HEK293 (cell line): ENCODE data around the gene HNRNPUL1.
A peak's percentile ranks its signal among the peaks of the same experiment; 100 is the strongest.

Source experiments
- CTCF ChIA-PET: fragments of 350-600 bp; formaldehyde crosslinking; extraction: SDS; loops from one replicate; lab custom pipeline; 2021; ENCODE audit warnings: antibody characterized with exemption; lab: Yijun Ruan, JAX
- POLR2A ChIA-PET: fragments of 300-600 bp; formaldehyde crosslinking; extraction: SDS; loops from one replicate; lab custom pipeline; 2020; ENCODE audit warnings: antibody characterized with exemption, inconsistent platforms; lab: Yijun Ruan, JAX
- H3K27ac ChIP-seq: fragments of 200-500 bp; sonication (Bioruptor generic); 2 replicates; pipeline ENCODE4 v1.5.1; 2014; ENCODE audit warnings: low read depth, low read length, control low read depth, inconsistent platforms; ENCODE audit errors: extremely low read depth
- H3K36me3 ChIP-seq, 2 experiments: fragments of 200-500 bp in 1 of 2; sonication (Bioruptor generic) in 1 of 2; 1 replicate in 1 of 2; 2 replicates in 1 of 2; pipeline ENCODE4 v1.5.1; 2014 to 2017; ENCODE audit warnings: inconsistent platforms in 2 of 2, low read length in 2 of 2; ENCODE audit not compliant: control insufficient read depth in 2 of 2, insufficient read depth in 1 of 2
- H3K4me1 ChIP-seq: fragments of 200-500 bp; sonication (Bioruptor generic); 2 replicates; pipeline ENCODE4 v1.5.1; 2014; ENCODE audit warnings: mild to moderate bottlenecking, low read length, inconsistent platforms; ENCODE audit not compliant: control insufficient read depth, insufficient read depth
- H3K4me3 ChIP-seq: 2 replicates; pipeline ENCODE4 v1.5.1; 2011; ENCODE audit warnings: low read depth, mild to moderate bottlenecking, control low read depth, low read length, moderate library complexity
- H3K9me3 ChIP-seq: fragments of 200-500 bp; sonication (Bioruptor generic); 2 replicates; pipeline ENCODE4 v1.5.1; 2014; ENCODE audit warnings: low read depth, low read length, inconsistent platforms; ENCODE audit not compliant: control insufficient read depth, insufficient read depth
- ATF2 ChIP-seq: fragments of 450-650 bp; formaldehyde crosslinking; IDR thresholded peaks from 2 replicates; pipeline ENCODE4 v1.5.1; 2016; ENCODE audit warnings: missing biosample characterization, missing genetic modification characterization, low read depth
- BCL11B ChIP-seq: fragments of 450-650 bp; formaldehyde crosslinking; IDR thresholded peaks from 2 replicates; pipeline ENCODE4 v1.5.1; 2016; ENCODE audit warnings: low read depth, missing biosample characterization, missing genetic modification characterization
- EGR2 ChIP-seq: fragments of 450-650 bp; formaldehyde crosslinking; IDR thresholded peaks from 2 replicates; pipeline ENCODE4 v1.5.1; 2016; ENCODE audit warnings: low read depth, missing biosample characterization, missing genetic modification characterization
- GLIS1 ChIP-seq: fragments of 450-650 bp; formaldehyde crosslinking; IDR thresholded peaks from 2 replicates; pipeline ENCODE4 v1.5.1; 2016; ENCODE audit warnings: missing biosample characterization, missing genetic modification characterization
- KLF1 ChIP-seq: fragments of 450-650 bp; formaldehyde crosslinking; IDR thresholded peaks from 2 replicates; pipeline ENCODE4 v1.5.1; 2016; ENCODE audit warnings: missing biosample characterization, missing genetic modification characterization
- PRDM10 ChIP-seq: fragments of 450-650 bp; formaldehyde crosslinking; IDR thresholded peaks from 2 replicates; pipeline ENCODE4 v1.5.1; 2016; ENCODE audit warnings: missing biosample characterization, missing genetic modification characterization
- ZNF140 ChIP-seq: fragments of 450-650 bp; formaldehyde crosslinking; IDR thresholded peaks from 2 replicates; pipeline ENCODE4 v1.5.1; 2016; ENCODE audit warnings: missing biosample characterization, missing genetic modification characterization
- ZNF248 ChIP-seq: fragments of 450-650 bp; formaldehyde crosslinking; IDR thresholded peaks from 2 replicates; pipeline ENCODE4 v1.5.1; 2017; ENCODE audit warnings: missing biosample characterization, missing genetic modification characterization
- ZNF280C ChIP-seq: fragments of 450-650 bp; formaldehyde crosslinking; IDR thresholded peaks from 2 replicates; pipeline ENCODE4 v1.5.1; 2016; ENCODE audit warnings: missing biosample characterization, missing genetic modification characterization
- ZNF280D ChIP-seq: fragments of 450-650 bp; formaldehyde crosslinking; IDR thresholded peaks from 2 replicates; pipeline ENCODE4 v1.5.1; 2016; ENCODE audit warnings: missing biosample characterization, missing genetic modification characterization
- ZNF292 ChIP-seq: fragments of 450-650 bp; formaldehyde crosslinking; IDR thresholded peaks from 2 replicates; pipeline ENCODE4 v1.5.1; 2016; ENCODE audit warnings: low read depth, missing biosample characterization, missing genetic modification characterization, borderline replicate concordance
- ZNF398 ChIP-seq: fragments of 450-650 bp; formaldehyde crosslinking; IDR thresholded peaks from 2 replicates; pipeline ENCODE4 v1.5.1; 2017; ENCODE audit warnings: missing biosample characterization, missing genetic modification characterization
- ZNF423 ChIP-seq: fragments of 450-650 bp; formaldehyde crosslinking; IDR thresholded peaks from 2 replicates; pipeline ENCODE4 v1.5.1; 2016; ENCODE audit warnings: missing biosample characterization, missing genetic modification characterization
- ZNF561 ChIP-seq: fragments of 450-650 bp; IDR thresholded peaks from 2 replicates; pipeline ENCODE4 v1.5.1; 2018; ENCODE audit warnings: missing biosample characterization, missing genetic modification characterization, borderline replicate concordance
- ZNF658 ChIP-seq: fragments of 450-650 bp; formaldehyde crosslinking; IDR thresholded peaks from 2 replicates; pipeline ENCODE4; 2016; ENCODE audit warnings: missing biosample characterization, missing genetic modification characterization
- ZNF747 ChIP-seq: fragments of 450-650 bp; formaldehyde crosslinking; IDR thresholded peaks from 2 replicates; pipeline ENCODE4 v1.5.1; 2016; ENCODE audit warnings: missing biosample characterization, missing genetic modification characterization
- ZNF76 ChIP-seq: fragments of 450-650 bp; formaldehyde crosslinking; IDR thresholded peaks from 2 replicates; pipeline ENCODE4; 2016; ENCODE audit warnings: low read depth, missing biosample characterization, missing genetic modification characterization, borderline replicate concordance
- ZSCAN30 ChIP-seq: fragments of 450-650 bp; IDR thresholded peaks from 2 replicates; pipeline ENCODE4 v1.5.1; 2018; ENCODE audit warnings: missing biosample characterization, mild to moderate bottlenecking, missing genetic modification characterization, moderate library complexity
- TF ChIP-seq, protein P1 (sequence below): fragments of 450-650 bp; formaldehyde crosslinking; optimal IDR thresholded peaks from 2 replicates; pipeline ENCODE3; 2016; ENCODE audit warnings: missing biosample characterization, mild to moderate bottlenecking, missing genetic modification characterization
- TF ChIP-seq, protein P2 (sequence below): fragments of 450-650 bp; formaldehyde crosslinking; IDR thresholded peaks from 2 replicates; pipeline ENCODE4 v1.5.1; 2016; ENCODE audit warnings: missing biosample characterization, missing genetic modification characterization

Gene HNRNPUL1

GRCh38 chr19:41353466-41354342 is 89.5 kb downstream of the HNRNPUL1 start, which contains the start of gene TGFB1 (continued):
- TF ChIP-seq, protein P1, sequence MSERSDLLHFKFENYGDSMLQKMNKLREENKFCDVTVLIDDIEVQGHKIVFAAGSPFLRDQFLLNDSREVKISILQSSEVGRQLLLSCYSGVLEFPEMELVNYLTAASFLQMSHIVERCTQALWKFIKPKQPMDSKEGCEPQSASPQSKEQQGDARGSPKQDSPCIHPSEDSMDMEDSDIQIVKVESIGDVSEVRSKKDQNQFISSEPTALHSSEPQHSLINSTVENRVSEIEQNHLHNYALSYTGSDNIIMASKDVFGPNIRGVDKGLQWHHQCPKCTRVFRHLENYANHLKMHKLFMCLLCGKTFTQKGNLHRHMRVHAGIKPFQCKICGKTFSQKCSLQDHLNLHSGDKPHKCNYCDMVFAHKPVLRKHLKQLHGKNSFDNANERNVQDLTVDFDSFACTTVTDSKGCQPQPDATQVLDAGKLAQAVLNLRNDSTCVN (tag by site-specific recombination) = no peak
- no peak for TF ChIP-seq ZNF292
- peak; percentile 78 for TF ChIP-seq ZNF423 (tag by site-specific recombination)
- TF ChIP-seq ZNF280D (tag by site-specific recombination) = no peak
- TF ChIP-seq ZNF280C (tag by site-specific recombination) = no peak
- no peak; the same call in 1 of the 2 replicates for TF ChIP-seq BCL11B (tag by site-specific recombination)
- TF ChIP-seq ZNF76 = peak; percentile 36; the same call in 1 of the 2 replicates
- TF ChIP-seq ZNF248 = no peak
- no peak for TF ChIP-seq ZNF658 (tag by site-specific recombination)
- peak; percentile 95 for TF ChIP-seq GLIS1 (tag by site-specific recombination)
- TF ChIP-seq KLF1 (tag by site-specific recombination) = peak; percentile 93
- peak; percentile 77; the same call in 1 of the 2 replicates for TF ChIP-seq ZNF561 (tag by site-specific recombination)

GRCh38 chr19:41354343-41354953 is 90.3 kb downstream of the HNRNPUL1 start:
- CTCF ChIA-PET = interaction anchor here (0.6 to 5.3 kb wide), 7 partner anchors 9 to 720 kb away, joined by 3 to 64 read pairs (median 5); partner anchors contain the start of genes B9D2 and DMAC2
- peak overlapping the region; percentile 43 for H3K4me3 ChIP-seq
- H3K27ac ChIP-seq = no peak overlapping the region; the same call in 1 of the 2 replicates
- H3K9me3 ChIP-seq = no peaks in the 10 kb centered on the region
- H3K4me1 ChIP-seq = peaks cover 5% of the 10 kb centered on the region; the same call in 1 of the 2 replicates
- POLR2A ChIA-PET = interaction anchor here (0.6 to 2.4 kb wide), 2 partner anchors 9 to 29 kb away, joined by 4 to 22 read pairs; partner anchors contain the start of gene B9D2
- no peaks in the 10 kb centered on the region for H3K36me3 ChIP-seq
- no peak for TF ChIP-seq ZSCAN30 (tag by site-specific recombination)
- no peak for TF ChIP-seq PRDM10 (tag by site-specific recombination)
- TF ChIP-seq EGR2 (tag by site-specific recombination) = no peak
- TF ChIP-seq, protein P2, sequence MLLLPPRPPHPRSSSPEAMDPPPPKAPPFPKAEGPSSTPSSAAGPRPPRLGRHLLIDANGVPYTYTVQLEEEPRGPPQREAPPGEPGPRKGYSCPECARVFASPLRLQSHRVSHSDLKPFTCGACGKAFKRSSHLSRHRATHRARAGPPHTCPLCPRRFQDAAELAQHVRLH (tag by site-specific recombination) = no peak
- TF ChIP-seq ATF2 = no peak
- TF ChIP-seq ZNF747 (tag by site-specific recombination) = no peak
- no peak for TF ChIP-seq ZNF398 (tag by site-specific recombination)
- TF ChIP-seq ZNF140 = no peak
